Amniotic epithelial cell (primary cell): ENCODE data around the gene DCAF12L1.

ENCODE experiments used
- DNase-seq: peaks from one replicate; pipeline ENCODE4 v3.0.0-alpha.2; 2010; ENCODE audit warnings: low read depth

The DCAF12L1 gene

DNA sequence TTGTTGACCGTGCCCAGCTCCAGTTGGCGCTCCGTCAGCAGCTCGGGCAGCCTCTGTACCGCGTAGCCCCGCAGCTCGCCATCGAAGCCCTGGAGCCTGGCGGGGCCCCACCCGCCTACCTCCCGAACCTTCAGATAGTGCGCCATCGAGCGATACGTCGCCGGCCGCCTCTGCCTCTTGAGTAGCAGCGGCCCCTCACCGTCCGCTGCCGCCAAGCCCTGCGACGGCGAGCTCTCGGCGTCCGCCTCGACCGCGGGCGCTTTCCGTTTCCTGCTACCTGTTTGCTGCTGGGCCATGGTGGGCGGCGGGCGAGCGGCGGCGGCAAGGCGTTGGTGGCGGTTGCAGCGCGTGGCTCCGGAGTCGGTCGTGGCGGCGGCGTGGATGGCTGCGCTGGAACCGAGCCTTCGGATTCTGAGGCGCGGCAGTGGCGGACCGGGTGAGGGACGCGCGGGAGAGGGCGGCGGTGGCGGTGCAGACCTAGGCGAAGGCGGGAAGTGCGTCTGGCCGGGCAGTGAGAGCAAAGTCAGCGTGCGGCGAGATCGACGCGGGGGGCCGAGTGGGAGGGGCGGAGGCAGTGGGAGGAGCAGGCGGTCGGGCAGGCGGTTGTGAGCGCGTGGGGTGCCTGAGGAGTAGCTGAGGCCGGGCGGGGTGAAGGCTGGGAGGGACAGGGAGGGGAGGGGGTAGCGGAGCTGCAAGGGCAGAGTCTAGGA lies at the start of gene DCAF12L1:
DCAF12L1 (minus strand) TSS at position 502 of the 710 bp plus-strand sequence; CDS start at position 296, 206 bp downstream.
- no peak for DNase-seq

DNA sequence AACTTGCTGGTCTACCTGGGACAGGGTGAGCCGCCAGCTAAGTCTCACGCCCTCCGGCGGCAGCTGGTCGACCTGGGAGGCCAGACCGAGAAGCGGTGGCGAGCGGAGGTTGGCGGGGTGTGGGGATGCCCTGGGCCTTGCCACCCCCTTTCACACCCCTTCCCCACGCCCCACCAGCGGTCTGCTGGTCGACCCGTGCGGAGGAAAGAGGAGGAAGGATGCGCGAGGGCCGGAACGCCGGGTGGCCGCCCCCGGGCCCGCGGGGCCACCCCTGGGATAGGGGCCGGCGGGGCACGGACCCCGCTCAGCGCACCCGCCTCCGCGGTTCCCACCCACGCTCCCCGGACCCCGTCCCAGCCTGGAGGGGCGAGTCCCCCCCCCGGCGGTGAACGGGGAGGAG lies 28.3 kb upstream of the DCAF12L1 start:
- DNase-seq = no peak

DNA sequence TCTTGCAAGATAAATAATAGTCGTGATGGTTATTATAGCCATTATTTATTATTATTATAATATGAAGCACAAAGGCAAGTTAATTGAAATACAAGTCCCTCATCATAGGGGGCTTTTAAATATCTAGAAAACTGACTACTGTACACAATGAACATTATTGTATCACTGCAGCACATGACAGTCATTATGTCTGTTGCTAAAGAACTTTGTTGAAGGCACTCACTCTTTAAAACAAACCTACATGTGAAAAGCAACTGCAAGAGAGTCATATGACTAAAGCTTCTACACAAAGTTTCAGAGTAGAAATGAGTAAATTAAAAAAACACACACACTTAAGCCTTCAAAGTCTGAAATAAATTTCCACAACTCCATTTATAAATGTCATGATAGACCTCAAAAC lies 23.3 kb upstream of the DCAF12L1 start:
- DNase-seq = no peak

DNA sequence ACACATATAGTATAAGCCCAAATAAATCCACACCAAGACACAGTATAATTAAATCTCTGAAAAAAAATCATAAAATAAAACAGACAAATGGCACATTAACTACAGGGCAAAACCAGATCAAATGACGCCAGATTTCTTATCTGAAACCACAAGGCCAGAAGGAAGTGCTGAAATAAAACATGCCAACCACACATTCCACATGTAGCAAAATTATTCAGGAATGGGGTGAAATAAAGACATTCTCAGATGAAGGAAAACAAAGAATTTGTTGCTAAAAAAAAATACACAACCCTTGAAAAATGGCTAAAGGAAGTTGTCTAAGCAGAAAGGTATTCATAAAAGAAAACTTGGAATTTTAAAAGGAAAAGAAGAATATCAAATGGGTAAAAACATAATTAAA lies 4.5 kb upstream of the DCAF12L1 start:
- no peak for DNase-seq

DNA sequence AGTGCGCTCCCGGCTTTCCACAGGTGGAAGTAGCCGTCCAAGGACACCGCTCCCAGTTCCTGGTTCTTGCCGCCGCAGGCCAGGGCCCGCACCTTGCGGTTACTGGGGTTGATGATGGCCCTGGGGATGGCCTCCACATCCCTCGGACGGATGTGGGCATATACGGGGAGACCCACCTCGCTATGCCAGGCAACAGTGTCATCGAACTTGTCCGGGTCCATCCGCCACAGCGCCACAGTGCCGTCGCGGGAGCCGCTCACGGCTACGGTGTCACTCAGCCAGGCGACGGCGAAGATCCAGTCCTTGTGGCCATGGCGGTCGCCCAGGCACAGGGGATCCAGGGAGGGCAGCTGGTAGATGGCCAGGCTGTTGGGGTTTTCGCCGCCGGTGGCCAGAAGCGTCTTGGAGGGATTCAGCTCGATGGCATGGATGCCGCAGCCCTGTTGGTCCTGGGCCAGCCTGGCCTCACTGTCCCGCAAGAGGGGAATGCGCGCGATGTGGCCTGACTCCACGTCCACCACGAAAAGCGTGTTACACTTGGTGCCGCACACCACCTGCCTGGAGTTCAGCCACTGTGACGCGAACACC lies 795 bp downstream of the DCAF12L1 start:
- DNase-seq = no peak

DNA sequence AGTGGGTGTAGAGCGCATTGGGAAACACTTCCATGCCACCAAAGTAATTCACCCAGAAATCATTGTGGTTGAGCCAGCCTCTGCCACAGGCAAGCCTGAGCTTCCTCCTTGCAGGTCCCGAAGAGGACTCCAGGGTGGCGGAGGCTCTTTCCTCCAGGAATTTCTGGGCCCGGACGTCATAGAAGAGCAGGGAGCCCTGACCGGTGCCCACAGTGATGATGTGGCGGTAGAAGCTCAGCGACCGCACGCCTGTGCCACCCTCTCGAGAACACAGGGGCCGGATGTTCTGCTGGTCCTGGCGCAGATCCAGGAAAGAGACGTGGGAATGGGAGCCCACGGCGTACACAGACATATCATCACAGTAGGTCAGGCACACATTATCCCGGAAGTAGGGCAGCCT lies 1.3 kb downstream of the DCAF12L1 start:
- DNase-seq = no peak

DNA sequence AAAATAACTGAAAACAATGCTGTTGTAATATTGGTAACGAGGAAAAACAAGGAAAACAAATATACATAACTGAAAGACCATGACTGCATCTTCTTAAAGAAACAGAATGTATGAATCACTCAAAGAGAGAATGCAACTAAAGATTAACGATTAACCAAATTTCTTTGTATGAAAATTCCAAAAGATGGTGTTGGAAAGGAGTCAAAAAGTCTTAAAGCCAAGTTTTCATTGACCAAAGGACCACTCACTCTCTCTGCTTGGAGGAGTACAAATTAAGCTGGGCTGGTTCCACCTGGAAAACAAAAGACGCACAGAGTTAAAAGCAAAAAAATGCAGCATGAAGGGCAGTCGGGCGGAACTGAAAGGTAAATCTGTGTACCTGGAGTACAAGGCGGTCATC lies 1.8 kb downstream of the DCAF12L1 start:
- no peak for DNase-seq

DNA sequence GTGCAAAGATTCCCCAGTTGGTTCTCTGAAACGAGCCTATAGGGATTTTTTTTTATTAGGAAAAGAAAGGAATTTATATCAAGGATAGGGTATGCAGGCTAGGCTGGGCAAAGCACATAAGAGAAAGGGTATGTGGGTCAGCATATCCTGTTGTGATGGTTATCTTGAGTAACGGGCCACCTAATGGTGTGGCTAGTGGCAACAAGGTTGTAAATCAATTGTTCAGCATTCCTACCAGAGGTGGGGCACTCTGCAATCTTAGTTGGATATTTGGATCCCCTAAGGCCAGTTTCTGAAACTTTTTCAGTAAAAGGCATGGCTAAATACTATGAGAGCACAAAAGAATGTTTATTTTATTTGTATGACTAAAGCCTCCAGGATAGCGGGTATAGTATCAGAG lies 42.7 kb downstream of the DCAF12L1 start:
- no peak for DNase-seq
